Hindlimb muscle (tissue), 1 donor: Measurements from ENCODE around the gene ANKRD42. TPM values are rescaled to one million over a fixed set of nuclear protein-coding genes. Genes with fewer than 3 reads are reported as not detected.
A peak's percentile ranks its signal among the peaks of the same experiment; 100 is the strongest.
"Not testable (repeated sequence)": the region's sequence is repeated elsewhere in the genome, so short reads cannot be mapped to it uniquely, and the experiment has no call there.

Experiments
- DNase-seq: peaks from one replicate; pipeline ENCODE4 v3.0.0-alpha.2; 2013
- polyA plus RNA-seq: library from polyadenylated mRNA; unstranded; fragments of 120-200 nt; gene quantifications from one replicate; pipeline ENCODE4 v1.2.1, GENCODE V29; 2013; ENCODE audit not compliant: insufficient read length

ANKRD42 gene
- polyA plus RNA-seq, 1 donor, result 3.9 TPM

- no peak for DNase-seq
These were observed 19.5 kb upstream of the ANKRD42 start for GRCh38 chr11:83174008-83174407.

GRCh38 chr11:83175815-83176214 lies 17.7 kb upstream of the ANKRD42 start:
- no peak for DNase-seq

DNA sequence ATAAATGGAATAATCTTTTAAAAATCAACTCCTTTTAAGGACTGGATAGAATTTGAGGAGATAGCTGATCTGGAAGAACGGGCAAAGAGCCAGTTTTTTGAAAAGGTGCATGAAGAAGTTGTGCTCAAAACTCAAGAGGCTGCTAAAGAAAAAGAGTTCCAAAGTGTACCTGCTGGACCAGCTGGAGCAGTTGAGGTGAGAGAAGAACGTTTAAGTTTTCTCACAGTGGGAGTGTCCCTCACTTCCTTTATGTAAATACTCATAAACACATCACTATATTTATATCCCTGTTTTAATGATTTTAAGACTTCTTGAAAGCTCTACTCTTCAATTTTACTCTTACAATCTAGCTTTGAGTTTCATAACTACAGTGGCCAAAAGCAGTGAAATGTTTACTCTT lies 11.7 kb upstream of the ANKRD42 start:
- no peak for DNase-seq

- no peak for DNase-seq
These were observed 7.7 kb upstream of the ANKRD42 start for GRCh38 chr11:83185767-83186166.

DNA sequence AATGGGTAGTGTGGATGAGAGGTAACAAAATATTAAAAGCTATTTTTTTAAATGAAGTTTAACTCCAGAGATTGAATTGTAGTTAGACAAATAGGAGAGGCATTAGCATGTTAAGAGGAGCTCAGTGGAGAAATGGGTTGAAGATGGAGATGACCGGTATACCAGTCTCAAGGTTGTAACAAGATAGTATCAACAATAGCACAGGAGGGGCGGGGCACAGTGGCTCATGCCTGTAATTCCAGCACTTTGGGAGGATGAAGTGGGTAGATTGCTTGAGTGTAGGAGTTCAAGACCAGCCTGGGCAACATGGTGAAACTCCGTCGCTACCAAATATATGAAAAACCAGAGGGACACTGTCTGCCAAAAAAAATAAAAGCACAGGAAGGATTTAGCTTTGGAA lies 6.0 kb upstream of the ANKRD42 start:
- DNase-seq, result no peak

DNA sequence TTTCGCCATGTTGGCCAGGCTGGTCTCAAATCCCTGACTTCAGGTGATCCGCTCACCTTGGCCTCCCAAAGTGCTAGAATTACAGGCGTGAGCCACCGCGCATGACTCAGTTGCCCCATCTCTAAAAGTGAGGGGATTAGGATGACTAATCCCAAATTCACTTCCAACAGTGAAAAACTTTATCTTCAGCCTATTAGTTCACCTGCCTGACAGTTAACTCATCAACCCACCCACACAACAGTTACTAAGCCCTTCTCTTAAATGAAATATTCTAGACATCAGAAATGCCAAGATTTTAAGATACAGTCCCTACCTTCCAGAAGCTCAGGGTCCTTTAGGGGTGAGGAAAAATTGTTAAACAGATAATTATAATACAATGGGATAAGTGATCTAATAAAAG lies 2.0 kb upstream of the ANKRD42 start:
- DNase-seq, result no peak

- no peak for DNase-seq
These were observed 1.5 kb upstream of the ANKRD42 start for GRCh38 chr11:83191986-83192385.

GRCh38 chr11:83192606-83193245 lies 786 bp upstream of the ANKRD42 start:
- DNase-seq, result no peak

DNA sequence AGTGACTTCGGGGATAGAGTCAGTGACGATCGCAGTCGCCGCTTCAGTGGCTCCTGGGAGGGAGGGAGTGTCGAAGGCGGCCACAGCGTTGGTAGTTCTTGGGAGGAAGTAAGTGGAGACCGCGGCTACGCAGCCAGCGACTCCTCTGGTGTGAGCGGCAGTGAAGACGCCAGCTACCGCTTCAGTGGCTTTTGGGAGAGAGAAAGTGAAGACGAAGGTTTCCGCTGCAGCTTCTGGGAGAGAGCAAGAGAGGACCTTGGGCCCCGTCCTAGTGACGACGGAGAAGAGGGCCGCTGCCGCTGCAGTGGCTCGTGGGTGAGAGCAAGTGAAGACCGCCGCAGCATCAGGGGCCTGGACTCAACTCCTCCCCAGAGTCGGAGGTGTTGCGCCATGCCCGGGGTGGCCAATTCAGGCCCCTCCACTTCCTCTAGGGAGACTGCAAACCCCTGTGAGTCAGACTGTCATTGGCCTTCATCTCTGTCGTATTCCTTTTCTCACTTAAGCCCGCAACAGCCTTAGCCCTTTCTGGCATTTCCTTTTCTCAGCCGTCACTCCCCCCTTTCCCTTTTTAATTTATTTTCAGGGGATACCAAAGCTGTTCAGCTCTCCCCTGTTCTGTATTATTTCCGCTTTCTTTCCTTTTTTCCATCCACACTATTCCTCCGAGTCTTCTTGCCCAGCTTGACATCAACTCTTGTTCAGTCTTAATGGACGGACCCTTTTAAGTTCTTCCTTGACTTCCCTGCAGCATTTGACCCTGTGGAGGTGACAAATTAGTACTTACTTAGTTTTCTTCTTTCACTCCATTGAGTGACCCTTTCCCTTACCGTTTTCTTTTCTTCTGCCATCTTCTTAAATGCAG lies 1.0 kb downstream of the ANKRD42 start:
- DNase-seq, result peak; percentile 50

- no peak for DNase-seq
These were observed 1.6 kb downstream of the ANKRD42 start for GRCh38 chr11:83195143-83195466.

DNA sequence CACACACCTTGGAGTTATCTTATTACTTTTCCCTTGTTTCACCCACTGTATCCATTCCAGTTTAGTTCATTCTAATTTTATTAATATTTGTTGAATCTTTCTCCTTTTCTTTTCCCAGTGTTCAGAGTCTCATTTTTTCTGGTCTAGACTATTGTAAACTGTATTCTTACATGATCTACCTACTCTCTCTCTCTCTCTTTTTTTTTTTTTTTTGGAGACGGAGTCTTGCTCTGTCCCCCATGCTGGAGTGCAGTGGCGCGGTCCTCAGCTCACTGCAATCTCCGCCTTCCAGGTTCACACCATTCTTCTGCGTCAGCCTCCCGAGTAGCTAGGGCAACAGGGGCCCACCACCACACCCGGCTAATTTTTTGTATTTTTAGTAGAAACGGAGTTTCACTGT lies 2.1 kb downstream of the ANKRD42 start:
- DNase-seq, result no peak

DNA sequence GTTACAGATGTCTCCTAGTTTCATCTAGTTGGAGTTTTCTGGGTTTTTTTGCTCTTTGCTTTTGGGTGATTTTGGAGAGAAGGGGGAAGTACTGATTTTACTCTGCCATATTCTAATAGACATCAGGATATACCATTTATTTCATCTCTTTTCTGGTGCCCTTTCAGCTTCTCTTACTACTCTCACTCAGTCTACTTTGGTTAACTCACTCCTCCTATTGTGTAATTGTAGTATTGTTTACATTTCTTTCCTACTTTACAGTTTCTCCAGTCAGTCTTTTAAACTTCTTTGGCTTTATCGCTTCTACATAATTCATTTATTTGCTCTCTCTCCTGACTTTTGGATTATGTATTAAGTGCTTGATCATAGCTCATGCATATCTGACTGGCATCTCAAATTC lies 6.5 kb downstream of the ANKRD42 start:
- no peak for DNase-seq

DNA sequence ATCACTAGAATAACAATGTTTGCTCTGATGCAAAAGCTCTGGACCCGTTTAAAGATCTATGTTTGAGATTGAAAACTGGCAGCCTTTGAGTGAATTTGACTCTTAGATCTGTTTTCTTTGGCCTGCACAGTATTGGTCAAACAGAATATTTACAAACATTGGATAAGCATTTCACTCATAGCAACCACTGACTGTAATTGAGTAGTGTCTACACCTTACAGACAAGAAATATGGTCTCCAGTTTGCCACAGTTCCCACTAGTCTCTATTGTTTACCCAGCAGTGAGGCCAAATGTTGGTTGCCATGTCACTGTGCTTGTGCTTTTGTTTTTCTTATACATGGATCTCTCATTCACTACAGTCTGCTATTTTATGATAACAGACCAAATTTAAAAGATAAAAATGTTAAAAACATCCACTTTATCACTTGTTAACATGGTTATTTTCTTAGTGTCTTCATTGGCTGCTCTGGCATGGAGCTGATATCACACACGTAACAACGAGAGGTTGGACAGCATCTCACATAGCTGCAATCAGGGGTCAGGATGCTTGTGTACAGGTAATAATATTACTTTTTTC lies 12.2 kb downstream of the ANKRD42 start:
- no peak for DNase-seq

- DNase-seq, result no peak
These were observed 12.7 kb downstream of the ANKRD42 start for GRCh38 chr11:83206221-83206620.

DNA sequence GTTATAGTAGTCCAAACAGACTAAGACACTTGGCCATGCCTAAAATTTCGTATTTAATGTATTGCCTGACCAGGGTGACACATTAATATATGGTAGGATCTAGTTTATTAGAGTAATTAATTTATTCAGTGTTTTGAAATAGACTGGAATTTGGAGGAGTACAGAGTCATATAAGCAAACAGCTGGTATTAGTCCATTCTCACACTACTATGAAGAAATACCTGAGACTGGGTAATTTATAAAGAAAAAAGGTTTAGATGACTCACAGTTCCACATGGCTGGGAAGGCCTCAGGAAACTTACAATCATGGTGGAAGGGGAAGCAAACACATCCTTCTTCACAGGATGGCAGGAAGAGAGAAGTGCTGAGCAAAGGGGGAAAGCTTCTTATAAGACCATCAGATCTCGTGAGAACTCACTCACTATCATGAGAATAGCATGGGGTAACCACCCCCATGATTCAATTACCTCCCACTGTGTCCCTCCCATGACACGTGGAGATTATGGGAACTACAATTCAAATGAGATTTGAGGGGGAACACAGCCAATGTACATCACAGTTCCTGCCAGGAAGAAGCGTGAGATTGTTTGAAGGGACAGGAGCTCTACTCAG lies 13.4 kb downstream of the ANKRD42 start:
- DNase-seq, result not testable (repeated sequence)

DNA sequence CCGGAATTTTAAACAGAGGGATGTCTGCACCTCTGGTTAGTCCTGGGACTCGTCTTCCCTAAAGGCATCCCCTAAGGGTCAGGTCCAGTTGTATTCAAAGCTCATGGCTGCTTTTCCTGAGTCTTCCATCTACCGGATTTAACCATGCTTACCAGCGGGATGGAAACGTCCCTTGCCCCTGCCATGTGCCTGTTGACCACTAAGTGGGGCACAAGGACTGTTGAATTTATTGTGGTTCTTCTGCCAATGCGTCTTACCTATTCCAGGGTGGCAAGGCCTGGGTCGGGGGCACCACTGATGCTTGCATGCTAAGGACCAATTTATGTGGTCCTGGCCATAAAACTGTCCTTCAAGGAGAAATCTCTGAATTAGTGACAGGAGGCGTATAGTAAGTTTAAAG lies 25.6 kb downstream of the ANKRD42 start:
- DNase-seq, result no peak

GRCh38 chr11:83220260-83220659 lies 26.7 kb downstream of the ANKRD42 start:
- no peak for DNase-seq

DNA sequence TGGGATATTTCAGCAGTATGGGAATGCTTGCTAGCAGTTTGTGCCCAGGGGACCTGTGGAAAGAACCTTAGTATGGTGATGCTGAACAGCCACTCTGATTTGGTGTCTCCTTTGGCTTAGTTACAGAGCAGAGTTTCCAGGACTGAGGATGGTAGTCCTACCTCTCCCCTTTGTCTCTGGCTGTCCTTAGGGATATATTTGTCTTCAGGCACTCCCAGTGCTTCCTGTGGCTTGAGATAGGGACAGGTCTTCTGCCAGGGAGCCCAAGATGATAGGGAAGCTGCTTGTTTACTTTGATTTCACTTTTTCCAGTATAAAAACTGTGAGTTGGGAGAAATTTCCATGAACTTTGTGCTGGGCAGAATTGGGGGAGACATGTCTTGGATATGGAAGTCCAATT lies 28.2 kb downstream of the ANKRD42 start:
- DNase-seq, result no peak

GRCh38 chr11:83222499-83222898 lies 29.0 kb downstream of the ANKRD42 start:
- no peak for DNase-seq

- DNase-seq, result no peak
These were observed 29.9 kb downstream of the ANKRD42 start for GRCh38 chr11:83223457-83223856.

GRCh38 chr11:83235825-83236224 lies 42.3 kb downstream of the ANKRD42 start:
- no peak for DNase-seq

DNA sequence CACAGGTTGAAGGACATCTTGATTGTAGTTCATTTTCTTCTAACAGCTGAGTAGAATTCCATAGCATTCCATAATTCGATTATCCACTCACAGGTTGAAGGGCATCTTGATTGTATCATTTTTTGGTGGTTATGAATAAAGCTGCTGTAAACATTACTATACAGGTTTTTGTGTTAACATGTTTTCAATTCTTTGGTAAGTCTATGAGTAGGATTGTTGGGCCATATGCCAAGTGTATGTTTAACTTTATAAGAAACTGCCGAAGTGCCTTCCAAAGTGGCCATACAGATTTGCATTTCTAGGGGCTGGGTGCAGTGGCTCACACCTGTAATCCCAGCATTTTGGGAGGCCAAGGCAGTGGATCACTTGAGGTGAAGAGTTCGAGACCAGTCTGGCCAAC lies 44.6 kb downstream of the ANKRD42 start:
- no peak for DNase-seq

- no peak for DNase-seq
These were observed 47.9 kb downstream of the ANKRD42 start for GRCh38 chr11:83241291-83241946.
